Vagina (tissue), 2 donors: ENCODE results near the gene ITIH5. TPM values are rescaled to one million over a fixed set of nuclear protein-coding genes. Genes with fewer than 3 reads are reported as not detected.

Experiments
- DNase-seq, 2 donors: peaks; one replicate each; pipeline ENCODE4 v3.0.0-alpha.2; 2017; ENCODE audit errors: extremely low spot score in 2 of 2
- H3K27ac ChIP-seq: fragments of 200-600 bp; sonication (generic); one replicate; pipeline ENCODE4 v1.5.1; 2019
- H3K27me3 ChIP-seq: fragments of 200-600 bp; sonication (generic); one replicate; pipeline ENCODE4 v1.5.1; 2019
- H3K36me3 ChIP-seq, 2 donors: fragments of 200-600 bp; sonication (generic); one replicate each; pipeline ENCODE4 v1.5.1; 2017 to 2019
- H3K4me1 ChIP-seq: fragments of 200-600 bp; sonication (generic); one replicate; pipeline ENCODE4 v1.5.1; 2019
- H3K4me3 ChIP-seq, 2 donors: fragments of 200-600 bp; sonication (generic); 1 replicate in 1 of 2; 2 replicates in 1 of 2; pipeline ENCODE4 v1.5.1; 2016 to 2019
- H3K9me3 ChIP-seq: fragments of 200-600 bp; sonication (generic); one replicate; pipeline ENCODE4 v1.5.1; 2019
- CTCF ChIP-seq, 3 experiments: fragments of 450-650 bp in 2 of 3; fragments of 200-600 bp in 1 of 3; sonication (generic) in 1 of 3; IDR thresholded peaks; one replicate each; pipeline ENCODE4 v1.5.1; 2017 to 2019; ENCODE audit warnings: antibody characterized with exemption in 3 of 3, mild to moderate bottlenecking in 2 of 3, moderate library complexity in 2 of 3
- POLR2A ChIP-seq, 2 donors: fragments of 450-650 bp; IDR thresholded peaks; one replicate each; pipeline ENCODE4 v1.6.1; 2017; ENCODE audit warnings: antibody characterized with exemption in 2 of 2, mild to moderate bottlenecking in 2 of 2, moderate library complexity in 2 of 2
- POLR2AphosphoS5 ChIP-seq, 2 donors: sonication (generic); formaldehyde crosslinking; IDR thresholded peaks; one replicate each; pipeline ENCODE4 v1.9.0; 2017; ENCODE audit warnings: antibody characterized with exemption in 2 of 2, mild to moderate bottlenecking in 2 of 2, low read depth in 1 of 2; ENCODE audit not compliant: insufficient read depth in 1 of 2
- intact Hi-C: fragments of 100-400 bp; cut with DNase I; formaldehyde crosslinking; loops from one replicate; pipeline ENCODE4 v1.15.1; 2023
- total RNA-seq: library from RNA; depleted of rRNA; stranded (reverse); fragments of >200 nt; gene quantifications from one replicate; pipeline ENCODE4 v1.2.3, GENCODE V29; 2016

Gene ITIH5
- total RNA-seq, 1 donor from 2014 or later, result 20.4 TPM

DNA sequence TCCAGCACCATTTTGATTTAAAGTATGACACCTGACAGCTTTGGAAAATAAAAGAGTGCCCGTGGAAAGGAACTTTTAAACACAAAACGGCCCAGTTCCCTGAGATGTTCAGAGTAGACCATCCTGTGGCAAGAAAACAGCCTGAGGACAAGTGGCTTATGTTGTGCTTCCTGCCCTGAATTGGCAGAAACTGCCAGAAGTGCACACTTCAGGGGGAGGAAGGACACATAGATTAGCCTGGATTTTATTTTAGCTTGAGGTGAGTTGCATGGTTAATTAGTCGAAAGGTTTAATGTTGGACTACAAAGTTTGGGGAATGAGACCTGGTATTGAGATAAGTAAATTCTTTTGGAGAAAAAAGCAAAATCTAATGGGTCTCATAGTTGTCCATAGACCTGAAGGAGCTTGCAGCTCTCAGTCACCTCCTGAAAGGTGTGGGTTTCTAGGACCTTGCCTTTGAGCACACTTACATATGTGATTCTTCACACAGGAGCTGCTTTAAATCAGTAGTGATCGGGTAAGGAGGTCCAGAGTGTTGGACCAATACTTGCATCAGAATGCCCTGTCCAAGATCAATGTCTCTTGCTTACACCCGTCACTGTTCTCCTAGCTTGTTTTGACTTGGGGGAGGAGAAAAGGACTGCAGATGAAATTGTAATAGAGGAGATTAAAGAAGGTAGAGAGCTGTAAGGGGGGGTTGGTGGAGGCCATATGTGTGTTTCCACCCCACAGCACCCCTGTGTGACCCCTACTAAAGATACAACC lies 41.3 kb upstream of the ITIH5 start:
- H3K4me1 ChIP-seq, result no peaks in the 10 kb centered on the region
- H3K9me3 ChIP-seq, result no peaks in the 10 kb centered on the region
- DNase-seq, result no peak
- no peaks in the 10 kb centered on the region for H3K27me3 ChIP-seq
- H3K4me3 ChIP-seq, result no peak overlapping the region
- TF ChIP-seq POLR2A (IDR thresholded peaks at IDR 0.05) (no peak), POLR2AphosphoS5 (IDR thresholded peaks at IDR 0.05; ENCODE audit: insufficient read depth in 1 of 2, low read depth in 1 of 2) (no peak), CTCF (IDR thresholded peaks at IDR 0.05) (no peak)
- H3K36me3 ChIP-seq, result no peaks in the 10 kb centered on the region
- intact Hi-C loops, result no loop called here
- no peak overlapping the region for H3K27ac ChIP-seq

- Histone ChIP-seq H3K4me3 (no peak overlapping the region), H3K27ac (no peak overlapping the region), H3K27me3 (no peaks in the 10 kb centered on the region), H3K9me3 (no peaks in the 10 kb centered on the region), H3K4me1 (no peaks in the 10 kb centered on the region), H3K36me3 (no peaks in the 10 kb centered on the region)
- intact Hi-C loops, result no loop called here
- no peak for DNase-seq
- no peak for TF ChIP-seq POLR2A (IDR thresholded peaks at IDR 0.05)
- TF ChIP-seq CTCF (IDR thresholded peaks at IDR 0.05), result no peak
- TF ChIP-seq POLR2AphosphoS5 (IDR thresholded peaks at IDR 0.05; ENCODE audit: insufficient read depth in 1 of 2, low read depth in 1 of 2), result no peak
These were observed 40.3 kb upstream of the ITIH5 start for GRCh38 chr10:7707102-7707501.

- no peaks in the 10 kb centered on the region for H3K9me3 ChIP-seq
- intact Hi-C loops, result no loop called here
- no peak for DNase-seq
- no peak for TF ChIP-seq POLR2A (IDR thresholded peaks at IDR 0.05)
- TF ChIP-seq CTCF (IDR thresholded peaks at IDR 0.05), result no peak
- TF ChIP-seq POLR2AphosphoS5 (IDR thresholded peaks at IDR 0.05; ENCODE audit: insufficient read depth in 1 of 2, low read depth in 1 of 2), result no peak
- no peaks in the 10 kb centered on the region for H3K36me3 ChIP-seq
- H3K27ac ChIP-seq, result no peak overlapping the region
- no peaks in the 10 kb centered on the region for H3K27me3 ChIP-seq
- H3K4me1 ChIP-seq, result no peaks in the 10 kb centered on the region
- no peak overlapping the region for H3K4me3 ChIP-seq
These were observed 39.8 kb upstream of the ITIH5 start for GRCh38 chr10:7706534-7707073.

DNA sequence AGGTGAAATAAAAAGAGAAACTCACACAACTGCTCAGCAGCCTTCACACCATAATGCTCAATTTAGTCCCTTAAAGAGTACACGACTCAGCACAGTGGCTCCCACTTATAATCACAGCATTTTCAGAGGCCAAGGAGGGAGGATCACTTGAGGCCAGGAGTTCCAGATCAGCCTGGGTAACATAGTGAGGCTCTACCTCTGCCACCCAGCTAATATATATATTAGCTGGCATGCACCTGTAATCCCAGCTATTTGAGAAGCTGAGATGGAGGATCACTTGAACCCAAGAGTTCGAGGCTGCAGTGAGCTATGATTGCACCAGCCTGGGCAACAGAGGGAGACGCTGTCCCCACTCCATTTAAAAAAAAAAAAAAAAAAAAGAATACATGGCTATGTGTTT lies 38.6 kb upstream of the ITIH5 start:
- DNase-seq, result no peak
- no peaks in the 10 kb centered on the region for H3K4me1 ChIP-seq
- no peak overlapping the region for H3K27ac ChIP-seq
- H3K9me3 ChIP-seq, result no peaks in the 10 kb centered on the region
- H3K36me3 ChIP-seq, result no peaks in the 10 kb centered on the region
- no peak overlapping the region for H3K4me3 ChIP-seq
- TF ChIP-seq CTCF (IDR thresholded peaks at IDR 0.05) (no peak), POLR2A (IDR thresholded peaks at IDR 0.05) (no peak), POLR2AphosphoS5 (IDR thresholded peaks at IDR 0.05; ENCODE audit: insufficient read depth in 1 of 2, low read depth in 1 of 2) (no peak)
- intact Hi-C loops, result no loop called here
- no peaks in the 10 kb centered on the region for H3K27me3 ChIP-seq
